H1 (cell line): ENCODE results near the gene CNOT2. TPM values are rescaled to one million over a fixed set of nuclear protein-coding genes. Genes with fewer than 3 reads are reported as not detected.

Experiments
- CTCF ChIA-PET: fragments of 300-600 bp; sonication (Branson Sonifier 250); formaldehyde crosslinking; loops from one replicate; lab custom pipeline; 2021; ENCODE audit not compliant: partially characterized antibody; lab: Charles Lee
- POLR2A ChIA-PET: fragments of 300-600 bp; sonication (Branson Sonifier 250); formaldehyde crosslinking; loops from one replicate; lab custom pipeline; 2021; ENCODE audit warnings: inconsistent platforms; ENCODE audit not compliant: partially characterized antibody; lab: Charles Lee
- DNase-seq, 2 experiments: peaks; one replicate each; pipeline versions ENCODE4 v3.0.0 to v3.0.0-alpha.2; 2010 to 2022; ENCODE audit warnings: low spot score in 2 of 2, low read depth in 1 of 2, mixed read lengths in 1 of 2
- FAIRE-seq: peaks from 2 replicates; lab custom pipeline; 2011; peaks lifted over from hg19 to GRCh38; lab: Jason Lieb, UNC
- H2AFZ ChIP-seq: 2 replicates; pipeline ENCODE4 v1.8.1; 2012; ENCODE audit warnings: low read length, inconsistent platforms
- H2AK5ac ChIP-seq: 2 replicates; pipeline ENCODE4 v1.6.1; 2013; ENCODE audit warnings: low read depth, low read length
- H2BK120ac ChIP-seq: replicated peaks from 2 replicates; pipeline ENCODE3; 2013; ENCODE audit warnings: low read depth, low read length, inconsistent platforms
- H2BK12ac ChIP-seq: 2 replicates; pipeline ENCODE4 v1.6.1; 2013; ENCODE audit warnings: low read depth, low read length
- H2BK15ac ChIP-seq: 2 replicates; pipeline ENCODE4 v1.6.1; 2013; ENCODE audit warnings: low read length
- H2BK20ac ChIP-seq: 2 replicates; pipeline ENCODE4 v1.6.1; 2013; ENCODE audit warnings: low read length
- H2BK5ac ChIP-seq: 2 replicates; pipeline ENCODE4 v1.6.1; 2013; ENCODE audit warnings: low read depth, low read length
- H3K14ac ChIP-seq: 2 replicates; pipeline ENCODE4 v1.6.1; 2013; ENCODE audit warnings: inconsistent platforms; ENCODE audit not compliant: insufficient read length
- H3K18ac ChIP-seq: 2 replicates; pipeline ENCODE4 v1.6.1; 2013; ENCODE audit warnings: low read length; ENCODE audit errors: extremely low read depth
- H3K23ac ChIP-seq: 2 replicates; pipeline ENCODE4 v1.6.1; 2013; ENCODE audit warnings: inconsistent platforms; ENCODE audit not compliant: insufficient read length
- H3K23me2 ChIP-seq: 2 replicates; pipeline ENCODE4 v1.6.1; 2013; ENCODE audit warnings: low read depth, low read length
- H3K27ac ChIP-seq: 2 replicates; pipeline ENCODE4 v1.6.1; 2011; ENCODE audit warnings: low read depth, low read length, inconsistent platforms
- H3K27me3 ChIP-seq, 4 experiments: replicated peaks in 1 of 4; 1 replicate in 1 of 4; 2 replicates in 3 of 4; pipeline versions ENCODE4 v1.6.1 to v1.8.1; 2011 to 2013; ENCODE audit warnings: low read length in 3 of 4, mild to moderate bottlenecking in 3 of 4, inconsistent platforms in 2 of 4, mixed read lengths in 2 of 4, moderate library complexity in 1 of 4; ENCODE audit not compliant: control insufficient read depth in 3 of 4, insufficient read depth in 3 of 4; ENCODE audit errors: extremely low read depth in 1 of 4
- H3K36me3 ChIP-seq, 4 experiments: 2 replicates each; pipeline versions ENCODE4 v1.6.1 to v1.8.1; 2011 to 2013; ENCODE audit warnings: mild to moderate bottlenecking in 4 of 4, low read length in 3 of 4, moderate library complexity in 2 of 4, control low read depth in 1 of 4, inconsistent platforms in 1 of 4; ENCODE audit not compliant: insufficient read depth in 4 of 4, control insufficient read depth in 2 of 4
- H3K4ac ChIP-seq: replicated peaks from 2 replicates; pipeline ENCODE3; 2013; ENCODE audit warnings: low read length, low read depth, mixed read lengths, inconsistent platforms; ENCODE audit not compliant: insufficient read length
- H3K4me1 ChIP-seq, 4 experiments: replicated peaks in 1 of 4; 1 replicate in 1 of 4; 2 replicates in 3 of 4; pipeline versions ENCODE4 v1.6.1 to v1.8.1; 2011 to 2013; ENCODE audit warnings: low read length in 3 of 4, inconsistent platforms in 2 of 4, mixed read lengths in 1 of 4; ENCODE audit not compliant: insufficient read depth in 4 of 4, control insufficient read depth in 3 of 4
- H3K4me2 ChIP-seq, 2 experiments: 2 replicates each; pipeline versions ENCODE4 v1.6.1 to v1.8.1; 2011 to 2013; ENCODE audit warnings: low read depth in 2 of 2, low read length in 2 of 2, control low read depth in 1 of 2, inconsistent platforms in 1 of 2, mild to moderate bottlenecking in 1 of 2; ENCODE audit not compliant: insufficient read depth in 1 of 2
- H3K4me3 ChIP-seq, 4 experiments: fragments of 200-600, 300-600 bp in 1 of 4; sonication (generic), shearing (Covaris generic), sonication (Bioruptor Twin) in 1 of 4; 2 replicates each; pipeline versions ENCODE4 v1.5.1 to v1.8.1; 2011 to 2016; ENCODE audit warnings: low read length in 4 of 4, low read depth in 3 of 4, control low read depth in 2 of 4, inconsistent platforms in 2 of 4, mild to moderate bottlenecking in 2 of 4, mixed read lengths in 1 of 4, moderate library complexity in 1 of 4; ENCODE audit not compliant: insufficient read depth in 2 of 4; ENCODE audit errors: extremely low read depth in 1 of 4
- H3K56ac ChIP-seq: replicated peaks from 2 replicates; pipeline ENCODE3; 2013; ENCODE audit warnings: low read depth, mild to moderate bottlenecking, mixed read lengths, low read length, inconsistent platforms; ENCODE audit not compliant: insufficient read length
- H3K79me1 ChIP-seq: 2 replicates; pipeline ENCODE4 v1.6.1; 2013; ENCODE audit warnings: low read depth, low read length, control low read depth
- H3K79me2 ChIP-seq, 2 experiments: 2 replicates each; pipeline versions ENCODE4 v1.6.1 to v1.8.1; 2012 to 2013; ENCODE audit warnings: low read length in 2 of 2, mild to moderate bottlenecking in 2 of 2, inconsistent platforms in 1 of 2; ENCODE audit not compliant: insufficient read depth in 2 of 2, control insufficient read depth in 1 of 2
- H3K9ac ChIP-seq, 4 experiments: replicated peaks in 1 of 4; 1 replicate in 1 of 4; 2 replicates in 3 of 4; pipeline versions ENCODE4 v1.6.1 to v1.8.1; 2011 to 2013; ENCODE audit warnings: low read depth in 3 of 4, low read length in 3 of 4, control low read depth in 2 of 4, mild to moderate bottlenecking in 2 of 4, moderate library complexity in 2 of 4, inconsistent platforms in 1 of 4; ENCODE audit errors: extremely low read depth in 1 of 4
- H3K9me3 ChIP-seq, 2 experiments: 2 replicates each; pipeline versions ENCODE4 v1.6.1 to v1.8.1; 2012 to 2013; ENCODE audit warnings: mild to moderate bottlenecking in 2 of 2, moderate library complexity in 2 of 2, control low read depth in 1 of 2, inconsistent platforms in 1 of 2, low read depth in 1 of 2, low read length in 1 of 2, mixed read lengths in 1 of 2; ENCODE audit not compliant: insufficient read depth in 2 of 2
- H4K20me1 ChIP-seq, 2 experiments: replicated peaks in 1 of 2; 2 replicates each; pipeline versions ENCODE3 to v1.8.1; 2011 to 2013; ENCODE audit warnings: inconsistent platforms in 2 of 2, low read length in 2 of 2, mild to moderate bottlenecking in 1 of 2; ENCODE audit not compliant: insufficient read depth in 2 of 2, control insufficient read depth in 1 of 2
- H4K5ac ChIP-seq: 2 replicates; pipeline ENCODE4 v1.6.1; 2013; ENCODE audit warnings: low read length, low read depth, mixed read lengths, inconsistent platforms; ENCODE audit not compliant: insufficient read length
- H4K8ac ChIP-seq: 2 replicates; pipeline ENCODE4 v1.8.0; 2013; ENCODE audit warnings: mild to moderate bottlenecking, moderate library complexity, low read length, inconsistent platforms; ENCODE audit not compliant: insufficient read depth; ENCODE audit errors: extremely low read depth
- H4K91ac ChIP-seq: replicated peaks from 2 replicates; pipeline ENCODE3; 2013; ENCODE audit warnings: low read length, mixed read lengths, inconsistent platforms; ENCODE audit not compliant: insufficient read length
- BRCA1 ChIP-seq: IDR thresholded peaks from 2 replicates; pipeline ENCODE4 v1.6.1; 2012; ENCODE audit warnings: low read depth, low read length, improper control_type of control experiment
- CHD1 ChIP-seq: IDR thresholded peaks from 2 replicates; pipeline ENCODE4 v1.6.1; 2012; ENCODE audit warnings: low read depth, low read length, improper control_type of control experiment
- CTBP2 ChIP-seq: IDR thresholded peaks from 2 replicates; pipeline ENCODE4 v1.7.0; 2011; ENCODE audit warnings: borderline replicate concordance, mild to moderate bottlenecking, moderate library complexity, mixed read lengths, low read length; ENCODE audit not compliant: insufficient read depth, insufficient read length
- PHF8 ChIP-seq: fragments of 200-600 bp; sonication (generic); conservative IDR thresholded peaks from 2 replicates; pipeline ENCODE4 v1.7.1; 2012; ENCODE audit warnings: low read depth, mild to moderate bottlenecking, inconsistent platforms, low read length, moderate library complexity
- POLR2AphosphoS5 ChIP-seq: IDR thresholded peaks from 2 replicates; pipeline ENCODE4 v1.6.1; 2011; ENCODE audit warnings: low read depth, low read length
- RNF2 ChIP-seq: fragments of 200-900, 300-1000 bp; sonication (generic); IDR thresholded peaks from 2 replicates; pipeline ENCODE4 v1.7.1; 2016; ENCODE audit warnings: borderline replicate concordance, low read depth, mild to moderate bottlenecking, antibody characterized with exemption, low read length; ENCODE audit not compliant: poor library complexity, severe bottlenecking; ENCODE audit errors: missing control alignments
- SIN3A ChIP-seq, 2 experiments: IDR thresholded peaks in 1 of 2; conservative IDR thresholded peaks in 1 of 2; 2 replicates each; pipeline ENCODE4 v1.6.1; 2011 to 2012; ENCODE audit warnings: low read length in 2 of 2, improper control_type of control experiment in 1 of 2, low read depth in 1 of 2, mild to moderate bottlenecking in 1 of 2
- SP1 ChIP-seq: IDR thresholded peaks from 2 replicates; pipeline ENCODE4 v1.6.1; 2011; ENCODE audit warnings: low read depth, low read length
- SP2 ChIP-seq: IDR thresholded peaks from 2 replicates; pipeline ENCODE4 v1.6.1; 2012; ENCODE audit warnings: mild to moderate bottlenecking, low read length, inconsistent platforms
- ZNF274 ChIP-seq: IDR thresholded peaks from 2 replicates; pipeline ENCODE4 v1.7.0; 2012; ENCODE audit warnings: low read length, borderline replicate concordance; ENCODE audit errors: extremely low read depth
- WGBS, 2 experiments: shearing (Covaris generic) in 1 of 2; methylation state at CpG; one replicate each; pipeline versions ENCODE4 v1.1.6 to v1.1.7; 2013 to 2015; ENCODE audit warnings: low lambda C conversion rate in 2 of 2, mixed read lengths in 2 of 2, inconsistent platforms in 1 of 2, low coverage in 1 of 2, missing lambda C conversion rate in 1 of 2; ENCODE audit not compliant: insufficient replicate concordance in 2 of 2, insufficient coverage in 1 of 2, insufficient read length in 1 of 2; ENCODE audit errors: extremely low coverage in 1 of 2, missing lambda C conversion rate in 1 of 2; 5-methylcytosine and 5-hydroxymethylcytosine counted together
- polyA plus RNA-seq, 7 experiments: library from polyadenylated mRNA; depleted of rRNA in 3 of 7; stranded (reverse) in 5 of 7; unstranded in 2 of 7; fragments of >200 nt in 5 of 7; fragments of 200-250 nt in 2 of 7; gene quantifications; 1 replicate in 5 of 7; 2 replicates in 1 of 7; 4 replicates in 1 of 7; pipeline versions ENCODE4 v1.2.1 to v1.2.3, GENCODE V29; 2011 to 2013; ENCODE audit warnings: missing spikeins in 2 of 7, mixed read lengths in 2 of 7
- total RNA-seq: library from RNA; stranded (reverse); fragmentation: NEBNext Ultra II Directional; extraction: Animal tissue kit (Norgen Biotek cat#: 25700); gene quantifications from 2 replicates; pipeline ENCODE4 v1.2.1, GENCODE V29; 2021
- TF ChIP-seq, protein P1 (sequence below), 3 experiments: IDR thresholded peaks; 1 replicate in 2 of 3; 2 replicates in 1 of 3; pipeline versions ENCODE4 v1.5.1 to v1.6.1; 2011; ENCODE audit warnings: low read length in 3 of 3, mild to moderate bottlenecking in 3 of 3, inconsistent platforms in 2 of 3, low read depth in 1 of 3, moderate library complexity in 1 of 3; ENCODE audit not compliant: insufficient read depth in 1 of 3; ENCODE audit errors: control extremely low read depth in 1 of 3

The CNOT2 gene
- total and polyA plus RNA-seq, 2 of the 8 experiments (the other 6 are each of a cell fraction or from before 2014, with no cell fraction given) = 61.2 to 64.8 TPM

DNA sequence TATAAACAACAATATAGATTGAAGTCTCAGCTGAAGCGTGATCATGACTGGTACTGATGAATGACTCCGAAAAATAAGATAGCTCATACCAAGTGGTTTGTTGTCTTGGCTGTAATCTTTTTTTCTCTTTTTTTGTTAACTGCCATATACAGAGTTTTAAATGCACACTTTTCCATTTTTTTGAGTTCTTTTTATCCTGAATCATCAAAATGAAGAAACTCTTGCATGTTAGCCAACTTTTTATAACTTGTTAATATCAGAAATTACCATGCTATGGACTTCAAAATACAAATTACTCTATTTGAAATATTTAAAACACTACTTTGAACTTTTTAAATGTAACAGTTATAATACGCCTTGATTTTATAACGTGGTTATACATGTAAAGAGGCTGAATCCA, 112.7 kb downstream of the CNOT2 start:
- no peaks in the 10 kb centered on the region for H3K79me1 ChIP-seq
- peaks cover 0 to 3% (median 0%) of the 10 kb centered on the region in 4 experiments; a peak in 1 of 7 replicates for H3K4me1 ChIP-seq
- 86% methylated on average over 4 of the region's 4 CpGs; no CpG with 5 or more reads in 1 of the 2 experiments for WGBS, 2 experiments
- no peak overlapping the region for H2AK5ac ChIP-seq
- no peak overlapping the region for H3K23ac ChIP-seq
- H3K9me3 ChIP-seq = no peaks in the 10 kb centered on the region
- no peak overlapping the region for H4K5ac ChIP-seq
- no peak overlapping the region for H2BK20ac ChIP-seq
- no peak overlapping the region for H2BK15ac ChIP-seq
- no peak overlapping the region for H3K9ac ChIP-seq
- H4K91ac ChIP-seq = no peak overlapping the region
- H3K18ac ChIP-seq = no peak overlapping the region
- H3K27ac ChIP-seq = no peak overlapping the region
- no peak overlapping the region for H3K56ac ChIP-seq
- H3K79me2 ChIP-seq = no peaks in the 10 kb centered on the region
- no peak overlapping the region for H4K8ac ChIP-seq
- DNase-seq = no peak
- H3K4me2 ChIP-seq = no peak overlapping the region
- H2BK120ac ChIP-seq = no peak overlapping the region
- peaks cover 0 to 16% (median 2%) of the 10 kb centered on the region in 4 experiments; a peak in 1 of 8 replicates for H3K36me3 ChIP-seq
- H3K23me2 ChIP-seq = no peaks in the 10 kb centered on the region
- CTCF ChIA-PET = interaction anchor here (1.6 kb wide), 1 partner anchor 476 kb away, joined by 4 read pairs; no protein-coding TSS in a partner anchor
- H3K27me3 ChIP-seq = no peaks in the 10 kb centered on the region
- no peak overlapping the region for H3K4ac ChIP-seq
- no peak overlapping the region for H2BK5ac ChIP-seq
- POLR2A ChIA-PET = interaction anchor here (1.0 kb wide), 1 partner anchor 10 kb away, joined by 4 read pairs; the partner anchor contains the start of gene KCNMB4
- H3K14ac ChIP-seq = no peak overlapping the region
- no peak overlapping the region for H3K4me3 ChIP-seq
- no peak overlapping the region for H2BK12ac ChIP-seq
- H2AFZ ChIP-seq = no peak overlapping the region
- no peaks in the 10 kb centered on the region for H4K20me1 ChIP-seq
- no peak for FAIRE-seq
- no peak for TF ChIP-seq CTBP2
- TF ChIP-seq CHD1 = no peak
- no peak for TF ChIP-seq SIN3A (conservative IDR thresholded peaks at IDR 0.05 in 1 of 2, IDR thresholded peaks at IDR 0.05 in 1 of 2; ENCODE audit: low read depth in 1 of 2, low read length in 2 of 2)
- TF ChIP-seq PHF8 = no peak
- no peak for TF ChIP-seq ZNF274
- no peak for TF ChIP-seq BRCA1
- TF ChIP-seq, protein P1, sequence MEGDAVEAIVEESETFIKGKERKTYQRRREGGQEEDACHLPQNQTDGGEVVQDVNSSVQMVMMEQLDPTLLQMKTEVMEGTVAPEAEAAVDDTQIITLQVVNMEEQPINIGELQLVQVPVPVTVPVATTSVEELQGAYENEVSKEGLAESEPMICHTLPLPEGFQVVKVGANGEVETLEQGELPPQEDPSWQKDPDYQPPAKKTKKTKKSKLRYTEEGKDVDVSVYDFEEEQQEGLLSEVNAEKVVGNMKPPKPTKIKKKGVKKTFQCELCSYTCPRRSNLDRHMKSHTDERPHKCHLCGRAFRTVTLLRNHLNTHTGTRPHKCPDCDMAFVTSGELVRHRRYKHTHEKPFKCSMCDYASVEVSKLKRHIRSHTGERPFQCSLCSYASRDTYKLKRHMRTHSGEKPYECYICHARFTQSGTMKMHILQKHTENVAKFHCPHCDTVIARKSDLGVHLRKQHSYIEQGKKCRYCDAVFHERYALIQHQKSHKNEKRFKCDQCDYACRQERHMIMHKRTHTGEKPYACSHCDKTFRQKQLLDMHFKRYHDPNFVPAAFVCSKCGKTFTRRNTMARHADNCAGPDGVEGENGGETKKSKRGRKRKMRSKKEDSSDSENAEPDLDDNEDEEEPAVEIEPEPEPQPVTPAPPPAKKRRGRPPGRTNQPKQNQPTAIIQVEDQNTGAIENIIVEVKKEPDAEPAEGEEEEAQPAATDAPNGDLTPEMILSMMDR (IDR thresholded peaks at IDR 0.05; ENCODE audit: control extremely low read depth in 1 of 3, insufficient read depth in 1 of 3, low read depth in 1 of 3, low read length in 3 of 3) = no peak
- no peak for TF ChIP-seq SP2
- no peak for TF ChIP-seq RNF2
- TF ChIP-seq POLR2AphosphoS5 = no peak
- TF ChIP-seq SP1 = no peak
